H9 (cell line): ENCODE data around the gene PTTG1IP. TPM values are rescaled to one million over a fixed set of nuclear protein-coding genes. Genes with fewer than 3 reads are reported as not detected.

Experiments used
- DNase-seq: peaks from one replicate; pipeline ENCODE4 v3.0.0-alpha.2; 2017
- H2AFZ ChIP-seq: one replicate; pipeline ENCODE4 v1.6.1; 2013; ENCODE audit warnings: mild to moderate bottlenecking, low read length, control low read depth, moderate library complexity
- H2AK5ac ChIP-seq: 2 replicates; pipeline ENCODE4 v1.6.1; 2013; ENCODE audit warnings: low read length, control low read depth, mixed read lengths; ENCODE audit not compliant: insufficient read length
- H2BK120ac ChIP-seq: one replicate; pipeline ENCODE4 v1.6.1; 2013; ENCODE audit warnings: low read depth, mild to moderate bottlenecking, low read length, control low read depth, inconsistent platforms; ENCODE audit not compliant: poor library complexity, severe bottlenecking
- H2BK12ac ChIP-seq: 2 replicates; pipeline ENCODE4 v1.6.1; 2013; ENCODE audit warnings: low read length, control low read depth, mixed read lengths, low read depth; ENCODE audit not compliant: insufficient read length
- H2BK15ac ChIP-seq: 2 replicates; pipeline ENCODE4 v1.6.1; 2013; ENCODE audit warnings: low read depth, low read length, control low read depth
- H2BK20ac ChIP-seq: one replicate; pipeline ENCODE4 v1.6.1; 2013; ENCODE audit warnings: low read depth, mild to moderate bottlenecking, low read length, control low read depth, inconsistent platforms; ENCODE audit not compliant: poor library complexity, severe bottlenecking
- H2BK5ac ChIP-seq: 2 replicates; pipeline ENCODE4 v1.6.1; 2013; ENCODE audit warnings: low read length, control low read depth, mixed read lengths; ENCODE audit not compliant: insufficient read length
- H3K14ac ChIP-seq: 2 replicates; pipeline ENCODE4 v1.6.1; 2013; ENCODE audit warnings: low read length, control low read depth; ENCODE audit not compliant: insufficient read depth
- H3K18ac ChIP-seq: 2 replicates; pipeline ENCODE4 v1.6.1; 2013; ENCODE audit warnings: low read depth, mild to moderate bottlenecking, mixed read lengths, low read length, control low read depth; ENCODE audit not compliant: insufficient read length
- H3K23ac ChIP-seq: 2 replicates; pipeline ENCODE4 v1.6.1; 2013; ENCODE audit warnings: low read length, control low read depth, mixed read lengths, low read depth; ENCODE audit not compliant: insufficient read length
- H3K23me2 ChIP-seq: 2 replicates; pipeline ENCODE4 v1.6.1; 2013; ENCODE audit warnings: low read depth, mild to moderate bottlenecking, mixed read lengths, low read length, control low read depth; ENCODE audit not compliant: insufficient read length, poor library complexity, severe bottlenecking
- H3K27ac ChIP-seq: 2 replicates; pipeline ENCODE4 v1.5.1; 2013; ENCODE audit warnings: low read length, control low read depth, mixed read lengths, low read depth; ENCODE audit not compliant: insufficient read length
- H3K27me3 ChIP-seq: 2 replicates; pipeline ENCODE4 v1.6.1; 2013; ENCODE audit warnings: low read length, control low read depth, inconsistent platforms; ENCODE audit not compliant: insufficient read depth
- H3K4ac ChIP-seq: 2 replicates; pipeline ENCODE4 v1.6.1; 2013; ENCODE audit warnings: low read depth, mild to moderate bottlenecking, control low read depth, inconsistent platforms, low read length, moderate library complexity
- H3K4me1 ChIP-seq: 2 replicates; pipeline ENCODE4 v1.6.1; 2013; ENCODE audit warnings: low read length, control low read depth, inconsistent platforms; ENCODE audit not compliant: insufficient read depth
- H3K4me2 ChIP-seq: 2 replicates; pipeline ENCODE4 v1.6.1; 2013; ENCODE audit warnings: low read length, control low read depth, mixed read lengths; ENCODE audit not compliant: insufficient read length, insufficient read depth
- H3K56ac ChIP-seq: 2 replicates; pipeline ENCODE4 v1.6.1; 2013; ENCODE audit warnings: low read depth, mild to moderate bottlenecking, mixed read lengths, low read length, control low read depth; ENCODE audit not compliant: insufficient read length
- H3K79me1 ChIP-seq: 2 replicates; pipeline ENCODE4 v1.6.1; 2013; ENCODE audit warnings: low read depth, mild to moderate bottlenecking, moderate library complexity, low read length, control low read depth, inconsistent platforms; ENCODE audit not compliant: insufficient read depth, poor library complexity, severe bottlenecking
- H3K79me2 ChIP-seq: 2 replicates; pipeline ENCODE4 v1.6.1; 2013; ENCODE audit warnings: low read length, control low read depth, inconsistent platforms; ENCODE audit not compliant: insufficient read depth
- H3K9ac ChIP-seq: 2 replicates; pipeline ENCODE4 v1.6.1; 2013; ENCODE audit warnings: low read length, control low read depth, mixed read lengths; ENCODE audit not compliant: insufficient read length; ENCODE audit errors: extremely low read depth
- H3K9me3 ChIP-seq: one replicate; pipeline ENCODE4 v1.6.1; 2013; ENCODE audit warnings: low read depth, low read length, inconsistent platforms; ENCODE audit not compliant: control insufficient read depth
- H3T11ph ChIP-seq: one replicate; pipeline ENCODE4 v1.6.1; 2013; ENCODE audit warnings: mild to moderate bottlenecking, low read length, control low read depth, inconsistent platforms
- H4K20me1 ChIP-seq: one replicate; pipeline ENCODE4 v1.6.1; 2013; ENCODE audit not compliant: control insufficient read depth, insufficient read length, insufficient read depth
- H4K5ac ChIP-seq: 2 replicates; pipeline ENCODE4 v1.6.1; 2013; ENCODE audit warnings: low read depth, mild to moderate bottlenecking, mixed read lengths, low read length, control low read depth; ENCODE audit not compliant: insufficient read length
- H4K8ac ChIP-seq: replicated peaks from 2 replicates; pipeline ENCODE4 v1.6.1; 2013; ENCODE audit warnings: low read length, control low read depth, mixed read lengths, low read depth; ENCODE audit not compliant: insufficient read length
- H4K91ac ChIP-seq: 2 replicates; pipeline ENCODE4 v1.6.1; 2013; ENCODE audit warnings: low read depth, mild to moderate bottlenecking, moderate library complexity, mixed read lengths, low read length, control low read depth; ENCODE audit not compliant: insufficient read length
- H3K27ac Mint-ChIP-seq, 3 experiments: 2 replicates in 2 of 3; 3 replicates in 1 of 3; pipeline ENCODE4 v1.8.0; 2020 to 2021; ENCODE audit warnings: mixed read lengths in 3 of 3, mild to moderate bottlenecking in 1 of 3, moderate library complexity in 1 of 3
- H3K27me3 Mint-ChIP-seq: 2 replicates; pipeline ENCODE4 v1.8.0; 2021; ENCODE audit warnings: low read depth, mild to moderate bottlenecking, moderate library complexity, mixed read lengths
- H3K36me3 Mint-ChIP-seq, 3 experiments: 2 replicates in 2 of 3; 3 replicates in 1 of 3; pipeline ENCODE4 v1.8.0; 2020 to 2021; ENCODE audit warnings: low read depth in 3 of 3, mixed read lengths in 3 of 3; ENCODE audit not compliant: insufficient read depth in 1 of 3
- H3K4me1 Mint-ChIP-seq, 2 experiments: 2 replicates each; pipeline ENCODE4 v1.8.0; 2020; ENCODE audit warnings: mixed read lengths in 2 of 2
- H3K4me3 Mint-ChIP-seq, 2 experiments: 2 replicates in 1 of 2; 3 replicates in 1 of 2; pipeline ENCODE4 v1.8.0; 2020 to 2021; ENCODE audit warnings: mild to moderate bottlenecking in 2 of 2, mixed read lengths in 2 of 2, moderate library complexity in 1 of 2
- H3K9me3 Mint-ChIP-seq, 2 experiments: 2 replicates in 1 of 2; 3 replicates in 1 of 2; pipeline ENCODE4 v1.8.0; 2020; ENCODE audit warnings: mild to moderate bottlenecking in 2 of 2, mixed read lengths in 2 of 2, moderate library complexity in 1 of 2
- WGBS: extraction: QIAGEN DNeasy Blood & Tissue Kit; methylation state at CpG from one replicate; pipeline ENCODE4 v1.1.7; 2013; ENCODE audit warnings: missing lambda C conversion rate, low lambda C conversion rate, mixed read lengths; ENCODE audit not compliant: insufficient read length; ENCODE audit errors: extremely low coverage; 5-methylcytosine and 5-hydroxymethylcytosine counted together
- total RNA-seq: library from RNA; stranded (reverse); gene quantifications from 2 replicates; pipeline ENCODE4 v1.2.1, GENCODE V29; 2021
- TF ChIP-seq, protein P1 (sequence below): fragments of 200-600 bp; sonication (generic); conservative IDR thresholded peaks from 3 replicates; pipeline ENCODE4 v1.8.0; 2021; ENCODE audit warnings: antibody characterized with exemption, mild to moderate bottlenecking

The PTTG1IP gene
- total RNA-seq, 1 experiment from 2014 or later: 107 TPM

DNA sequence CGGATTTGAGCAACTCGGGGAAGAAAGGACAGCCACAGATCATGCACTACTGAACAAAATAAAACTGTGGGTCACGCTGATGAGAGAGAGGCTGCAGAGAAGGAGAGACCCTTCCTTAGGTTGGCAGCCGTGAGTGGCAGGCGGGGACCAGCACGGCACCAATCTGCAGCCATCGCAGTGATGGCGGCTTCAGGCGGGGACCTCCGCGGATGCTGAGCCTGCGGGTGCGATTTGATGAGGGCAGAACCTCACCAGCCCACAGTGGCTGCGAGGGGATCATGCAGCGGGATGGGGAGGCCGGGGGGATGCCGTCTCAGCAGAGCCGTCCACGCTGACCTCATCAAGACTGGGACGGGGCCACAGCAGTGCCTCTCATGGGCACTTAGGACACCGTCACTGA is 35.4 kb upstream of the PTTG1IP start:
- Histone ChIP-seq H2BK120ac (no peak overlapping the region), H2BK5ac (no peak overlapping the region), H4K91ac (no peak overlapping the region), H3K9me3 (no peaks in the 10 kb centered on the region), H3K79me2 (no peaks in the 10 kb centered on the region), H3K18ac (no peak overlapping the region), H3T11ph (no peak overlapping the region), H4K8ac (no peak overlapping the region), H3K4me2 (no peak overlapping the region), H3K14ac (no peak overlapping the region), H3K4ac (no peak overlapping the region), H3K27ac (no peak overlapping the region), H3K4me1 (no peaks in the 10 kb centered on the region), H3K27me3 (no peaks in the 10 kb centered on the region), H2AFZ (no peak overlapping the region), H2AK5ac (no peak overlapping the region), H3K56ac (no peak overlapping the region), H4K20me1 (no peaks in the 10 kb centered on the region), H2BK12ac (no peak overlapping the region), H2BK20ac (no peak overlapping the region), H4K5ac (no peak overlapping the region), H3K23ac (no peak overlapping the region), H2BK15ac (no peak overlapping the region), H3K23me2 (no peaks in the 10 kb centered on the region), H3K9ac (no peak overlapping the region), H3K79me1 (no peaks in the 10 kb centered on the region)
- Mint-ChIP-seq H3K9me3 (peaks cover 0 to 4% of the 10 kb centered on the region in 2 experiments; a peak in 2 of 5 replicates), H3K27ac (no peak overlapping the region), H3K36me3 (no peaks in the 10 kb centered on the region), H3K27me3 (peaks cover 5% of the 10 kb centered on the region), H3K4me3 (no peak overlapping the region), H3K4me1 (peaks cover 0 to 12% of the 10 kb centered on the region in 2 experiments; a peak in 2 of 4 replicates)
- TF ChIP-seq, protein P1, sequence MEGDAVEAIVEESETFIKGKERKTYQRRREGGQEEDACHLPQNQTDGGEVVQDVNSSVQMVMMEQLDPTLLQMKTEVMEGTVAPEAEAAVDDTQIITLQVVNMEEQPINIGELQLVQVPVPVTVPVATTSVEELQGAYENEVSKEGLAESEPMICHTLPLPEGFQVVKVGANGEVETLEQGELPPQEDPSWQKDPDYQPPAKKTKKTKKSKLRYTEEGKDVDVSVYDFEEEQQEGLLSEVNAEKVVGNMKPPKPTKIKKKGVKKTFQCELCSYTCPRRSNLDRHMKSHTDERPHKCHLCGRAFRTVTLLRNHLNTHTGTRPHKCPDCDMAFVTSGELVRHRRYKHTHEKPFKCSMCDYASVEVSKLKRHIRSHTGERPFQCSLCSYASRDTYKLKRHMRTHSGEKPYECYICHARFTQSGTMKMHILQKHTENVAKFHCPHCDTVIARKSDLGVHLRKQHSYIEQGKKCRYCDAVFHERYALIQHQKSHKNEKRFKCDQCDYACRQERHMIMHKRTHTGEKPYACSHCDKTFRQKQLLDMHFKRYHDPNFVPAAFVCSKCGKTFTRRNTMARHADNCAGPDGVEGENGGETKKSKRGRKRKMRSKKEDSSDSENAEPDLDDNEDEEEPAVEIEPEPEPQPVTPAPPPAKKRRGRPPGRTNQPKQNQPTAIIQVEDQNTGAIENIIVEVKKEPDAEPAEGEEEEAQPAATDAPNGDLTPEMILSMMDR: no peak
- no CpG with 5 or more reads among the region's 21 CpGs for WGBS
- DNase-seq: no peak
